Measurements from ENCODE around the gene GJA4.

GJA4 gene

DNA sequence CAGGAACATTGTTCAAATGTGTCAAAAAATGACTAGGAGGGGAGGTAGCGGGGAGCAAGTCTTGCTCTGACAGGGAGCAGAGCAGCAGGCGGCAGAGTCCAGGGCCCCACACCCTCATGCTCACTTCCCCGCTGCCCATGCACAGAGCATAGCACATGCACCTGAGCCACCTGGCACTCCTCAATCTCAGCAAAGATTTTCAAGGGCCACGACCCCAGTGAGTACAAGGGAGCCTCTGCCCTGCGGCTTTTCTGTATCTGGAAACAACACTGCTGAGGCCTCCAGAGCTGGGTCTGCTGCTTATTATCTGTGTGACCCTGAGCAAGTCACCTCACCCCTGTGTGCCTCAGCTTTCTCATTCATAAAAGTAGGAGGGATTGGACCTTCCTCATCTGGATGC, 12.8 kb upstream of the GJA4 start:
- no peak overlapping the region for H3K27ac ChIP-seq (ENCODE audit: low read depth in 2 of 2, low read length in 2 of 2)
- no peak overlapping the region for H3K9ac ChIP-seq (ENCODE audit: low read depth in 1 of 2, low read length in 2 of 2)

GRCh38 chr1:34780528-34780927, 12.3 kb upstream of the GJA4 start:
- no peaks in the 10 kb centered on the region for H3K9me3 ChIP-seq (ENCODE audit: control insufficient read depth in 2 of 2, low read length in 2 of 2)
- peaks cover 14 to 23% of the 10 kb centered on the region in 2 donors for H3K4me1 ChIP-seq (ENCODE audit: control insufficient read depth in 2 of 2, insufficient read depth in 2 of 2, low read length in 2 of 2)
- H3K27me3 ChIP-seq (ENCODE audit: control insufficient read depth in 2 of 2, insufficient read depth in 2 of 2, low read length in 2 of 2) = peaks cover 10 to 18% of the 10 kb centered on the region in 2 donors
- H3K9ac ChIP-seq (ENCODE audit: low read depth in 1 of 2, low read length in 2 of 2) = peak overlapping the region in 1 of 2 donors; percentile 76
- H3K4me3 ChIP-seq (ENCODE audit: low read length in 2 of 2) = peak overlapping the region; percentile 61 to 62
- peaks cover 3 to 6% of the 10 kb centered on the region in 2 donors for H3K36me3 ChIP-seq (ENCODE audit: control insufficient read depth in 2 of 2, insufficient read depth in 2 of 2, low read length in 2 of 2)
- H3K27ac ChIP-seq (ENCODE audit: low read depth in 2 of 2, low read length in 2 of 2) = peak overlapping the region in 1 of 2 donors; percentile 84

More for the DNA sequence above, 12.8 kb upstream of the GJA4 start:
- H3K36me3 ChIP-seq (ENCODE audit: control insufficient read depth in 2 of 2, insufficient read depth in 2 of 2, low read length in 2 of 2) = peaks cover 3 to 6% of the 10 kb centered on the region in 2 donors
- peaks cover 14 to 23% of the 10 kb centered on the region in 2 donors for H3K4me1 ChIP-seq (ENCODE audit: control insufficient read depth in 2 of 2, insufficient read depth in 2 of 2, low read length in 2 of 2)
- H3K4me3 ChIP-seq (ENCODE audit: low read length in 2 of 2) = no peak overlapping the region
- H3K27me3 ChIP-seq (ENCODE audit: control insufficient read depth in 2 of 2, insufficient read depth in 2 of 2, low read length in 2 of 2) = peaks cover 10 to 18% of the 10 kb centered on the region in 2 donors
- H3K9me3 ChIP-seq (ENCODE audit: control insufficient read depth in 2 of 2, low read length in 2 of 2) = no peaks in the 10 kb centered on the region

DNA sequence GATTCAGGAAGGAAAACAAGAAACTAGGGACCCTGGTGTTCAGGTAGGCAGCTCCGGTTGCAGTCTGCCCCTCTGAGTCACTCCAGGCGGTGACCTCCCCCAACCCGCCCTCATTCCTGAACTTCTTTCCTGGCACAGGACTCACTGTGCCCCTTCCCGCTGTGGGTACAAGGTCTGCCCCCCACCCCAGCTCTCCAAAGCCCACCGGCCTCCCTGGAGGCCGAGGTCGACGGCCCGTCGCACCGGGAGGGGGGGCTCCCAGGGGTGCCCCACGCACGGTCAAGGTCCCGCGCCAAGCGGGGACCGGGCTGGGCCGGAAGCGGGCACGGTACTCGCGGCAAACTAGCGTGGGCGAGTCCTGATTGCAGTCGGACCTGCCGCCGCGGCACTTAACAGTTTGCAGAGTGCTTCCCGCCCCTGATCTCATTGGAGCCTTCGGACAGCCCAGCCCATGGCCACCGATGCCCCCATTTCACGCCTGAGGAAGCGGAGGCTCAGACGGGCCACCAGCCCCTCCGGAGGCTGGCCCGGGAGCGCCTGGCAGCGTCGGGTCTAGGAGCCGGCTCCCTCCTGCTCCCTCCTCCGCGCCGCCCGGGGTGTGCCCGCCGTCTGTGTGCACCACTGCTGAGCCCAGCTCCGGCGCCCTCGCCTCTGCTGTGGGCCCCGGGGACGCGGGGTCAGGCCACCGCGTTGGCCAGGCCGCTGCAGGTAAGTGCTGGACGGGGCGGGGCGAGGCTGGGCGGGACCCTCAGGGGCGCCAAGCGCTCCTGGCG, 11.5 kb upstream of the GJA4 start, which contains the start of gene GJB3:
Gene GJB3 (plus strand): TSS at position 144 of the 773 bp plus-strand sequence. CDS start 3,549 bp downstream, outside the sequence.
- Histone ChIP-seq H3K4me3 (ENCODE audit: low read length in 2 of 2) (peak within 1 kb of the TSS; percentile 61 to 62), H3K9ac (ENCODE audit: low read depth in 1 of 2, low read length in 2 of 2) (peak within 1 kb of the TSS; percentile 47 to 76), H3K27ac (ENCODE audit: low read depth in 2 of 2, low read length in 2 of 2) (peak within 1 kb of the TSS; percentile 84 to 91)

GRCh38 chr1:34781844-34782391, 10.9 kb upstream of the GJA4 start:
- H3K4me1 ChIP-seq (ENCODE audit: control insufficient read depth in 2 of 2, insufficient read depth in 2 of 2, low read length in 2 of 2) = peaks cover 20 to 26% of the 10 kb centered on the region in 2 donors
- peak overlapping the region; percentile 47 to 76 for H3K9ac ChIP-seq (ENCODE audit: low read depth in 1 of 2, low read length in 2 of 2)

More for the DNA sequence above, 11.5 kb upstream of the GJA4 start, which contains the start of gene GJB3:
- H3K27me3 ChIP-seq (ENCODE audit: control insufficient read depth in 2 of 2, insufficient read depth in 2 of 2, low read length in 2 of 2) = peaks cover 10 to 21% of the 10 kb centered on the region in 2 donors
- H3K36me3 ChIP-seq (ENCODE audit: control insufficient read depth in 2 of 2, insufficient read depth in 2 of 2, low read length in 2 of 2) = peaks cover 3 to 6% of the 10 kb centered on the region in 2 donors
- H3K4me1 ChIP-seq (ENCODE audit: control insufficient read depth in 2 of 2, insufficient read depth in 2 of 2, low read length in 2 of 2) = peaks cover 17 to 23% of the 10 kb centered on the region in 2 donors
- H3K9me3 ChIP-seq (ENCODE audit: control insufficient read depth in 2 of 2, low read length in 2 of 2) = no peaks in the 10 kb centered on the region

DNA sequence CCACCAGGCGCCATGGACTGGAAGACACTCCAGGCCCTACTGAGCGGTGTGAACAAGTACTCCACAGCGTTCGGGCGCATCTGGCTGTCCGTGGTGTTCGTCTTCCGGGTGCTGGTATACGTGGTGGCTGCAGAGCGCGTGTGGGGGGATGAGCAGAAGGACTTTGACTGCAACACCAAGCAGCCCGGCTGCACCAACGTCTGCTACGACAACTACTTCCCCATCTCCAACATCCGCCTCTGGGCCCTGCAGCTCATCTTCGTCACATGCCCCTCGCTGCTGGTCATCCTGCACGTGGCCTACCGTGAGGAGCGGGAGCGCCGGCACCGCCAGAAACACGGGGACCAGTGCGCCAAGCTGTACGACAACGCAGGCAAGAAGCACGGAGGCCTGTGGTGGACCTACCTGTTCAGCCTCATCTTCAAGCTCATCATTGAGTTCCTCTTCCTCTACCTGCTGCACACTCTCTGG, 8.0 kb upstream of the GJA4 start:
- no peak overlapping the region for H3K27ac ChIP-seq (ENCODE audit: low read depth in 2 of 2, low read length in 2 of 2)
- H3K4me1 ChIP-seq (ENCODE audit: control insufficient read depth in 2 of 2, insufficient read depth in 2 of 2, low read length in 2 of 2) = peaks cover 29 to 39% of the 10 kb centered on the region in 2 donors
- peaks cover 3 to 6% of the 10 kb centered on the region in 2 donors for H3K36me3 ChIP-seq (ENCODE audit: control insufficient read depth in 2 of 2, insufficient read depth in 2 of 2, low read length in 2 of 2)
- no peak overlapping the region for H3K9ac ChIP-seq (ENCODE audit: low read depth in 1 of 2, low read length in 2 of 2)
- no peaks in the 10 kb centered on the region for H3K9me3 ChIP-seq (ENCODE audit: control insufficient read depth in 2 of 2, low read length in 2 of 2)
- peaks cover 10 to 23% of the 10 kb centered on the region in 2 donors for H3K27me3 ChIP-seq (ENCODE audit: control insufficient read depth in 2 of 2, insufficient read depth in 2 of 2, low read length in 2 of 2)
- no peak overlapping the region for H3K4me3 ChIP-seq (ENCODE audit: low read length in 2 of 2)

More at GRCh38 chr1:34781844-34782391, 10.9 kb upstream of the GJA4 start:
- Histone ChIP-seq H3K9me3 (ENCODE audit: control insufficient read depth in 2 of 2, low read length in 2 of 2) (no peaks in the 10 kb centered on the region), H3K27me3 (ENCODE audit: control insufficient read depth in 2 of 2, insufficient read depth in 2 of 2, low read length in 2 of 2) (peaks cover 10 to 22% of the 10 kb centered on the region in 2 donors), H3K36me3 (ENCODE audit: control insufficient read depth in 2 of 2, insufficient read depth in 2 of 2, low read length in 2 of 2) (peaks cover 3 to 6% of the 10 kb centered on the region in 2 donors), H3K4me3 (ENCODE audit: low read length in 2 of 2) (peak overlapping the region; percentile 61 to 62), H3K27ac (ENCODE audit: low read depth in 2 of 2, low read length in 2 of 2) (peak overlapping the region; percentile 84 to 91)

DNA sequence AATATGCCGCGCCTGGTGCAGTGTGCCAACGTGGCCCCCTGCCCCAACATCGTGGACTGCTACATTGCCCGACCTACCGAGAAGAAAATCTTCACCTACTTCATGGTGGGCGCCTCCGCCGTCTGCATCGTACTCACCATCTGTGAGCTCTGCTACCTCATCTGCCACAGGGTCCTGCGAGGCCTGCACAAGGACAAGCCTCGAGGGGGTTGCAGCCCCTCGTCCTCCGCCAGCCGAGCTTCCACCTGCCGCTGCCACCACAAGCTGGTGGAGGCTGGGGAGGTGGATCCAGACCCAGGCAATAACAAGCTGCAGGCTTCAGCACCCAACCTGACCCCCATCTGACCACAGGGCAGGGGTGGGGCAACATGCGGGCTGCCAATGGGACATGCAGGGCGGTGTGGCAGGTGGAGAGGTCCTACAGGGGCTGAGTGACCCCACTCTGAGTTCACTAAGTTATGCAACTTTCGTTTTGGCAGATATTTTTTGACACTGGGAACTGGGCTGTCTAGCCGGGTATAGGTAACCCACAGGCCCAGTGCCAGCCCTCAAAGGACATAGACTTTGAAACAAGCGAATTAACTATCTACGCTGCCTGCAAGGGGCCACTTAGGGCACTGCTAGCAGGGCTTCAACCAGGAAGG, 7.4 kb upstream of the GJA4 start:
- H3K36me3 ChIP-seq (ENCODE audit: control insufficient read depth in 2 of 2, insufficient read depth in 2 of 2, low read length in 2 of 2) = peaks cover 3 to 6% of the 10 kb centered on the region in 2 donors
- H3K4me3 ChIP-seq (ENCODE audit: low read length in 2 of 2) = no peak overlapping the region
- no peak overlapping the region for H3K9ac ChIP-seq (ENCODE audit: low read depth in 1 of 2, low read length in 2 of 2)
- H3K9me3 ChIP-seq (ENCODE audit: control insufficient read depth in 2 of 2, low read length in 2 of 2) = no peaks in the 10 kb centered on the region
- peaks cover 26 to 39% of the 10 kb centered on the region in 2 donors for H3K4me1 ChIP-seq (ENCODE audit: control insufficient read depth in 2 of 2, insufficient read depth in 2 of 2, low read length in 2 of 2)
- H3K27ac ChIP-seq (ENCODE audit: low read depth in 2 of 2, low read length in 2 of 2) = no peak overlapping the region
- H3K27me3 ChIP-seq (ENCODE audit: control insufficient read depth in 2 of 2, insufficient read depth in 2 of 2, low read length in 2 of 2) = peaks cover 10 to 22% of the 10 kb centered on the region in 2 donors

- H3K27me3 ChIP-seq (ENCODE audit: control insufficient read depth in 2 of 2, insufficient read depth in 2 of 2, low read length in 2 of 2) = peaks cover 8 to 22% of the 10 kb centered on the region in 2 donors
- H3K4me1 ChIP-seq (ENCODE audit: control insufficient read depth in 2 of 2, insufficient read depth in 2 of 2, low read length in 2 of 2) = peaks cover 26 to 36% of the 10 kb centered on the region in 2 donors
- H3K36me3 ChIP-seq (ENCODE audit: control insufficient read depth in 2 of 2, insufficient read depth in 2 of 2, low read length in 2 of 2) = peaks cover 3 to 6% of the 10 kb centered on the region in 2 donors
- no peaks in the 10 kb centered on the region for H3K9me3 ChIP-seq (ENCODE audit: control insufficient read depth in 2 of 2, low read length in 2 of 2)
- H3K9ac ChIP-seq (ENCODE audit: low read depth in 1 of 2, low read length in 2 of 2) = no peak overlapping the region
- H3K27ac ChIP-seq (ENCODE audit: low read depth in 2 of 2, low read length in 2 of 2) = no peak overlapping the region
- H3K4me3 ChIP-seq (ENCODE audit: low read length in 2 of 2) = no peak overlapping the region
These were observed 6.8 kb upstream of the GJA4 start for GRCh38 chr1:34785875-34786470.

- peaks cover 26 to 36% of the 10 kb centered on the region in 2 donors for H3K4me1 ChIP-seq (ENCODE audit: control insufficient read depth in 2 of 2, insufficient read depth in 2 of 2, low read length in 2 of 2)
- H3K9ac ChIP-seq (ENCODE audit: low read depth in 1 of 2, low read length in 2 of 2) = no peak overlapping the region
- H3K36me3 ChIP-seq (ENCODE audit: control insufficient read depth in 2 of 2, insufficient read depth in 2 of 2, low read length in 2 of 2) = peaks cover 3 to 6% of the 10 kb centered on the region in 2 donors
- peaks cover 9 to 24% of the 10 kb centered on the region in 2 donors for H3K27me3 ChIP-seq (ENCODE audit: control insufficient read depth in 2 of 2, insufficient read depth in 2 of 2, low read length in 2 of 2)
- H3K27ac ChIP-seq (ENCODE audit: low read depth in 2 of 2, low read length in 2 of 2) = peak overlapping the region; percentile 15 to 52
- no peaks in the 10 kb centered on the region for H3K9me3 ChIP-seq (ENCODE audit: control insufficient read depth in 2 of 2, low read length in 2 of 2)
- no peak overlapping the region for H3K4me3 ChIP-seq (ENCODE audit: low read length in 2 of 2)
These were observed 6.1 kb upstream of the GJA4 start for GRCh38 chr1:34786521-34787325.

Data from mucosa of rectum (tissue), 2 donors.